HAP-1 (cell line): ENCODE data around the gene LTC4S.

Source experiments
- DNase-seq, 2 experiments: peaks; one replicate each; pipeline ENCODE4 v3.0.0-alpha.2; 2016 to 2020; ENCODE audit warnings: low spot score in 2 of 2
- H3K27me3 ChIP-seq: fragments of 250-450 bp; sonication (Bioruptor Pico); 2 replicates; pipeline ENCODE4 v1.5.1; 2020; ENCODE audit warnings: low read depth, mild to moderate bottlenecking, moderate library complexity
- H3K36me3 ChIP-seq: fragments of 250-450 bp; sonication (Bioruptor Pico); replicated peaks from 2 replicates; pipeline ENCODE4 v1.5.1; 2020; ENCODE audit warnings: mild to moderate bottlenecking
- H3K4me1 ChIP-seq: fragments of 250-450 bp; sonication (Bioruptor Pico); 2 replicates; pipeline ENCODE4 v1.5.1; 2020; ENCODE audit warnings: mild to moderate bottlenecking
- H3K4me3 ChIP-seq: fragments of 250-450 bp; sonication (Bioruptor Pico); 2 replicates; pipeline ENCODE4 v1.5.1; 2020; ENCODE audit warnings: mild to moderate bottlenecking, moderate library complexity
- H3K9me3 ChIP-seq: fragments of 250-450 bp; sonication (Bioruptor Pico); 2 replicates; pipeline ENCODE4 v1.5.1; 2020; ENCODE audit warnings: mild to moderate bottlenecking, moderate library complexity
- in situ Hi-C: fragments of 300-500 bp; cut with MboI; formaldehyde crosslinking; loops from 3 replicates; pipeline ENCODE4 v1.14.3; 2020; ENCODE audit warnings: low sequenced_read_pairs, inconsistent platforms, mixed read lengths

The LTC4S gene

DNA sequence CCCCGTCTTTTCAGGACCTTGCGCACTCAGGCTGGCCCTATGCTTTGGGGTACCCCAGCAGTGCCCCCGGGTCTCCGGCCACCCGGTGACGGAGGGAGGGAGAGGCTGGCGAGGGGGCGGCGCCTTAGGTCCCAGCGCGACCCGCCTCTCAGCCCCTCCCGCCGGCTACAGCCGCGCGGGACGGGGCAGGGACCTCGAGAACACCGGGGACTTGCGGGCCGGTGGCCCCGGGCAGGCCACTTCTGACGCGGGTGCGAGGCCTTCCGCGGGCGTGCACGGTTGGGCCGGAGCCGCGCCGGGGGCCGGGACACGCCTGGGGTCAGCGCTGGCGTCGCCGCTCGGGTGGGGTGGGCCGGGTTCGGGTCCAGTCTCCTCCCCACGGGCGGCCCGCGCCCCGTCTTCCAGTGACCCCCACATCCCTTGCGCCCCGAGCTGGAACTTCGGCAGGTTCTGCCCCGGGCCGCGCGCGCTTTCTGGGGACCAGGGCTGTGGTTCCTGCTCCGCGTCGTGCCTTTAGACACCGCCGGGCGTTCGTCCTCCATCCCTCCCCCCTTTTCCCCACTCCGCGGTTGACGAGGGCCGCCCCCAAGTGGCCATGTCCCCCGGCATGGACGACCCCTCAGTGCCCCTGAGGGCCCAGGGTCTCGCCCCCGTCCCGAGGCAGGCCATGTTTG is 23.1 kb downstream of the LTC4S start:
- Histone ChIP-seq H3K9me3 (no peaks in the 10 kb centered on the region), H3K36me3 (peaks cover 38% of the 10 kb centered on the region), H3K4me1 (peaks cover 27% of the 10 kb centered on the region), H3K4me3 (no peak overlapping the region), H3K27me3 (no peaks in the 10 kb centered on the region)
- DNase-seq: no peak
- in situ Hi-C loops: no loop called here

- DNase-seq: no peak
- Histone ChIP-seq H3K4me1 (peaks cover 32% of the 10 kb centered on the region), H3K36me3 (peaks cover 38% of the 10 kb centered on the region), H3K4me3 (no peak overlapping the region), H3K9me3 (no peaks in the 10 kb centered on the region), H3K27me3 (no peaks in the 10 kb centered on the region)
- in situ Hi-C loops: no loop called here
These were observed 23.7 kb downstream of the LTC4S start for GRCh38 chr5:179817470-179817840.

- peaks cover 34% of the 10 kb centered on the region for H3K4me1 ChIP-seq
- H3K9me3 ChIP-seq: no peaks in the 10 kb centered on the region
- no peaks in the 10 kb centered on the region for H3K27me3 ChIP-seq
- DNase-seq: no peak
- H3K36me3 ChIP-seq: peaks cover 38% of the 10 kb centered on the region
- in situ Hi-C loops: no loop called here
- peak overlapping the region; percentile 7; the same call in 1 of the 2 replicates for H3K4me3 ChIP-seq
These were observed 24.3 kb downstream of the LTC4S start for GRCh38 chr5:179817890-179818745.

- peak overlapping the region; percentile 7 for H3K4me3 ChIP-seq
- peaks cover 41% of the 10 kb centered on the region for H3K36me3 ChIP-seq
- DNase-seq: peak; percentile 60 to 82
- H3K4me1 ChIP-seq: peaks cover 34% of the 10 kb centered on the region
- no peaks in the 10 kb centered on the region for H3K27me3 ChIP-seq
- in situ Hi-C loops: no loop called here
- H3K9me3 ChIP-seq: no peaks in the 10 kb centered on the region
These were observed 25.0 kb downstream of the LTC4S start for GRCh38 chr5:179818746-179819295.

DNA sequence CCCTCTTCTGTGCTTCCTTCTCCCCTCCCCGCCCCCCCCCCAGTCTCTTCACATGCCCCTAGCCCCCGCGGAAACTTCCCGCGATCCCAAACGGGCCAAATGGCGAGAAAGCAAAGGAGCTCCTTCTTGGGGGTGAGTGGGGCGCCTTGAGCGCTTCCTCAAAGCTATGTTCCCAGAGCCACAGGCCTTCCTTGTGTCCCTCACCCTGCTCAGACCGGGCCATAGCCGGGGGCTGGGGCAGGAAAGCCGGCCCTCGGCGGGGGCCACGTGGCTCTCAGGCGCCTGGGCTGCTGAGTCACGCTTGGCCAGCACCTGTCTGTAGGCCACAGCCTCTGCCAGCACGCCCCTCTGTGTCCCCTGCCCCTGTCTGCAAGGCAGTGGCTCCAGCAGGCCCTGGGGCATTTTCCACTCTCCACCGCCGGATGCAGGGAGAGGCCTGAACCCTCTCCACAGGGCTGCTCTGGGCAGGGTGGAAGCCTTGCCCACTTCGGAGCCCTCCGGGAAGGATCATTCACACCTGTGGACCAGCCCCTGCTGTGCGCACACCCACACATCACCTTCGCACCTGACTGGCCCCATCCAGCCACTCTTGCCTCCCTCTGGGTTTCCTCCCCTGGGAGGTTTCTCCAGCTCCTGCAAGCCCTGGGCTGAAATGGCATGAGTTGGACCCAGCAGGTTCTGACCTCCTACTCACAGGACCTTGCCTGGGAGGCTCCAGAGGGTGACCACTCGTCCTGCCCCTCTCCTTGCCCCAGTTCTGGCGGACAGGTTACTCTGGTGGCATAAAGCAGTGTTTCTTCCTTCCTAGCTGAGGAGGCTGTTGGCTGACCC is 25.7 kb downstream of the LTC4S start:
- Histone ChIP-seq H3K9me3 (no peaks in the 10 kb centered on the region), H3K27me3 (no peaks in the 10 kb centered on the region), H3K4me1 (peaks cover 34% of the 10 kb centered on the region), H3K36me3 (peaks cover 42% of the 10 kb centered on the region), H3K4me3 (peak overlapping the region; percentile 55)
- DNase-seq: peak in 1 of 2 experiments; percentile 78
- in situ Hi-C loops: no loop called here

GRCh38 chr5:179820127-179820482 is 26.3 kb downstream of the LTC4S start:
- Histone ChIP-seq H3K4me1 (peaks cover 34% of the 10 kb centered on the region), H3K36me3 (peaks cover 44% of the 10 kb centered on the region), H3K4me3 (peak overlapping the region; percentile 55), H3K9me3 (no peaks in the 10 kb centered on the region), H3K27me3 (no peaks in the 10 kb centered on the region)
- in situ Hi-C loops: no loop called here
- no peak for DNase-seq

GRCh38 chr5:179820483-179821297 is 26.9 kb downstream of the LTC4S start, which contains the start of gene SQSTM1:
SQSTM1 (plus strand) TSS chr5:179820905; CDS start chr5:179820937, 32 bp downstream.
- Histone ChIP-seq H3K27me3 (no peaks in the 10 kb centered on the region), H3K36me3 (peaks cover 47% of the 10 kb centered on the region), H3K9me3 (no peaks in the 10 kb centered on the region), H3K4me1 (peaks cover 34% of the 10 kb centered on the region), H3K4me3 (peak within 1 kb of the TSS; percentile 55)
- DNase-seq: peak; percentile 60 to 84
- in situ Hi-C loops: no loop called here

DNA sequence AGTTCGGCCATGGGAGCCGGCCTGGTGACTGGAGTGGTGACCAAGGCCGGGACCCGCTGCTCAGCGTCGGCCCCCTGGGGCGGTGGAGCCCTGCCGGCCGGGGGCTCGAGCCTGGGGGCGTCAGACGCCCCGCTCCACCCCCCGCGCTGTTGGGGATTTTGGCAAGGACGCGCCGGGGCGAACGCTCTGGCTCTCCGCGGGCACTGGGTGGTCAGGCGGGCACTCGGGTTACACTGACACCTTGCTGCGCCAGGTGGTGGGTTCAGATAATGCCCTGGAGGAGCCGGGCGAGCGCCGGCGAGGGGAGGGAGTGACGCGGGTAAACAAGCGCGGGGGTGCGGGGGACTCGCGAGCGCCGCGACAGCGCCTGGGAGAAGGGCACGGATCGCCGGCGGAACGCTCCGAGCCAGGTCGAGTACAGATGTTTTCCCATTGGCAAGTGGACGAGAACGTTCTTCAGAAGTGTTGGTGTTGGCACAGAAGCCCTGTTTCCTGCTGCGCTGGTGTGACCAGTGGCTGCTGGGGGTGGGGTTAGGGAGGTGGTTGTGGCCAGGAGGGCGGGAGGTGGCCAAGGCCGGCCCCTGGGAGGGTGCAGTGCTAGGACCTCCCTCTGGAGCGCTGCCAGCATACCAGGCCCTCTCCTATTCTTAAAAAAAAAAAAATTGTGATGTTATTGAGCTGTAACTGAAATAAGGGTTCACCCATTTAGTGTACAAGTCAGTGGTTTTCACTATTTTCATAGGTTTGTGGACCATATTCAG is 27.7 kb downstream of the LTC4S start:
- DNase-seq: peak; percentile 76 to 96
- peaks cover 34% of the 10 kb centered on the region for H3K4me1 ChIP-seq
- in situ Hi-C loops: no loop called here
- H3K27me3 ChIP-seq: no peaks in the 10 kb centered on the region
- H3K9me3 ChIP-seq: no peaks in the 10 kb centered on the region
- H3K4me3 ChIP-seq: peak overlapping the region; percentile 55
- peaks cover 51% of the 10 kb centered on the region for H3K36me3 ChIP-seq

GRCh38 chr5:179822059-179822432 is 28.3 kb downstream of the LTC4S start:
- DNase-seq: no peak
- peaks cover 34% of the 10 kb centered on the region for H3K4me1 ChIP-seq
- in situ Hi-C loops: no loop called here
- no peaks in the 10 kb centered on the region for H3K9me3 ChIP-seq
- no peaks in the 10 kb centered on the region for H3K27me3 ChIP-seq
- H3K36me3 ChIP-seq: peaks cover 56% of the 10 kb centered on the region
- peak overlapping the region; percentile 55 for H3K4me3 ChIP-seq

DNA sequence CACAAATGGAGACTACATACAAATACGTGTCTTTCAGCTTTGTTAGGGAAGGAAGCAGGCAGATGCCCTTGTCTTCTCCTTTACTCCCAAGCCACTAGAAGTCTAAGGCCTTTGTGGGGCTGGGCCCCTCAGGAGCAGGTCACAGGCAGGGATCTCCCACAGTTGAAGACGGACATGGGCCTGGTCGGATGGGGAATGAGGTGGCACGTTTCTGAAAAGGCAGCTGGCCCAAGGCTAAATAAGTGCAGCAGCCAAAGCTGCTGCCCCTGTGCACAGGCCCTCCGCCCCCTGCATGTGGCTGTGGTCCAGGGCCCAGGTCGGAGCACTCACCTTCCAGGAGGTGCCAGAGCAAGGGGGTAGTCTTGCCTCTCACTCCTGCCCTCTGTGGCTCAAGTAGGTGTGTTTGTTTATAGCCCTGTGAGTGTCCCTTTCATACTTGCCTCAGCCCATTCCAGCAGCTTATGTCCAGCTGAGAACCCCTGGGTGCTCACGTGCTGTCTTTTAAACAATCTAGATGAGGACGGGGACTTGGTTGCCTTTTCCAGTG is 28.7 kb downstream of the LTC4S start:
- H3K36me3 ChIP-seq: peaks cover 61% of the 10 kb centered on the region
- H3K27me3 ChIP-seq: no peaks in the 10 kb centered on the region

DNA sequence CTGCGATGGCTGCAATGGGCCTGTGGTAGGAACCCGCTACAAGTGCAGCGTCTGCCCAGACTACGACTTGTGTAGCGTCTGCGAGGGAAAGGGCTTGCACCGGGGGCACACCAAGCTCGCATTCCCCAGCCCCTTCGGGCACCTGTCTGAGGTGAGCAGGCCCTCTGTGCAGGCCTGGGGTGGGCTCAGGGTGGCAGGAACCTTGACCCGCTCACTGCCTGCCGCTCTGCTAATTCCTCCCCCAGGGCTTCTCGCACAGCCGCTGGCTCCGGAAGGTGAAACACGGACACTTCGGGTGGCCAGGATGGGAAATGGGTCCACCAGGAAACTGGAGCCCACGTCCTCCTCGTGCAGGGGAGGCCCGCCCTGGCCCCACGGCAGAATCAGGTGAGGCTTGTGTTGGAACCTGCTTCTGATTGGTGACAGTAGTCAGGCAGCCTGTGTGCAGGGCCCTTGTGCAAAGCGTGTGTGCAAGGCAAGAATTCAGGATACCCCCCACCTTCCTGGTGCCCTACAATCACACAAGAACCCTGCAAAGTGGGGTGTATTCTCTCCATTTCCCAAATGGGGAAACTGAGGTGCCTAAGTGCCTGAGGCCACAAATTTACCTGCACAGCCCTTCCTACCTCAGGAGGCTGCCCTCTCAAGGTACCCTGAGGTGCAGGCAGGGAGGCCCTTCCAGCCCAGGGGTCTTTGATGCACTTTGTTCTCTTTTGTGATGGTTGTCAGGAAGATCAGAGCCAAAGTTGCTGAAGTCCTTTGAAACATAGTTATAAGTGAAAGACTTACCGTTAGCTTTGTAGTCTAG is 30.4 kb downstream of the LTC4S start:
- no peak for DNase-seq
- in situ Hi-C loops: no loop called here
- Histone ChIP-seq H3K36me3 (peaks cover 76% of the 10 kb centered on the region), H3K9me3 (no peaks in the 10 kb centered on the region), H3K4me3 (no peak overlapping the region), H3K27me3 (no peaks in the 10 kb centered on the region), H3K4me1 (peaks cover 23% of the 10 kb centered on the region)

More for the DNA sequence above, 28.7 kb downstream of the LTC4S start:
- Histone ChIP-seq H3K9me3 (no peaks in the 10 kb centered on the region), H3K4me1 (peaks cover 34% of the 10 kb centered on the region), H3K4me3 (peak overlapping the region; percentile 55)
- in situ Hi-C loops: no loop called here
- no peak for DNase-seq
